T-helper 1 cell treated with Interleukin-12 subunit alpha and Interleukin-12 subunit beta and Interleukin-4 antibody, amounts not matched to agents 30 ng/mL and 1 ng/mL, for 36 hours (primary cell): ENCODE data around the gene SCUBE2. TPM values are rescaled to one million over a fixed set of nuclear protein-coding genes. Genes with fewer than 3 reads are reported as not detected.

Source experiments
- intact Hi-C: fragments of 100-400 bp; cut with micrococcal nuclease; formaldehyde crosslinking; loops from one replicate; pipeline ENCODE4 v1.15.1; 2024
- total RNA-seq: library from RNA; stranded (reverse); gene quantifications from 2 replicates; pipeline ENCODE4 v1.2.3, GENCODE V29; 2022

The SCUBE2 gene
- total RNA-seq, 1 donor from 2014 or later: not detected

GRCh38 chr11:8971196-8971923 is 120.0 kb downstream of the SCUBE2 start:
- intact Hi-C loops: no loop called here

Other genes with a start within 250 kb of the SCUBE2 start
- gene AKIP1, start 180.4 kb downstream of the SCUBE2 start, total RNA-seq: 21.0 and 21.4 TPM in 2 replicates
- gene C11orf16, start 158.7 kb downstream of the SCUBE2 start, total RNA-seq: not detected in 2 replicates
- not detected in 2 replicates for gene ASCL3, start 148.6 kb downstream of the SCUBE2 start, total RNA-seq
- gene TMEM9B, start 127.2 kb downstream of the SCUBE2 start, total RNA-seq: 36.7 and 39.4 TPM in 2 replicates
- gene NRIP3, start 87.6 kb downstream of the SCUBE2 start, total RNA-seq: 4.2 and 4.7 TPM in 2 replicates
- 36.8 and 41.8 TPM in 2 replicates for gene DENND5A, start 173.8 kb upstream of the SCUBE2 start, total RNA-seq
- gene TMEM41B, start 223.0 kb upstream of the SCUBE2 start, total RNA-seq: 39.5 and 43.1 TPM in 2 replicates